ENCODE data around the gene PSMB7.

PSMB7 gene

DNA sequence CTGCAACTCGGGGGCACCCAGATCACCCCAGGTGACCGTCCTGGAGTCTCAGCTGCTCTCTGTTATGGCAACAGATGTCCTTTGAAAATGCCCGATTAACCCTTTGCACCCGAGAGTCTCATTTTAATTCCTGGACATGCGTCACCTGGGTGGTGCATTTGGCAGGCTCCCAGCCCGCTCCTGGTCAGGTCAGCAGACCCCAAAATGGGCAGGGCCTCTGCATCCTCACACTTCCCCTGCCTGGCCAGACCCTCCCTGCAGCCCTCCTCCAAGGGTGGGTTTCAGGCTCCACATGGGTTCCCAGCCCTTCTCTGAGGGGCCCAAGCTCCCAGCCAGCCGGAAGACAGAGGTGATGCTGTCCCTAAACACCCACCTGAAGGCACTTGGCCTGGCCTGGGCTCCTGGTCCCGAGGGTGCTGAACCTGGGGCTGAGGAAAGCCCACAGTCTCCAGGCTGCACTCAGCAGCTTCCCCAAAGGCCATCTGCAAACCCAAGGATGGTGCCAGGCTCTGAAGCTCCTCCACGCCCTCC is 69.4 kb downstream of the PSMB7 start:
- no peak for TF ChIP-seq CTCF (conservative IDR thresholded peaks at IDR 0.05; ENCODE audit: low read depth, low read length)
- H3K4me3 ChIP-seq (ENCODE audit: low read length) = no peak overlapping the region
- DNase-seq (ENCODE audit: low read depth) = no peak

DNA sequence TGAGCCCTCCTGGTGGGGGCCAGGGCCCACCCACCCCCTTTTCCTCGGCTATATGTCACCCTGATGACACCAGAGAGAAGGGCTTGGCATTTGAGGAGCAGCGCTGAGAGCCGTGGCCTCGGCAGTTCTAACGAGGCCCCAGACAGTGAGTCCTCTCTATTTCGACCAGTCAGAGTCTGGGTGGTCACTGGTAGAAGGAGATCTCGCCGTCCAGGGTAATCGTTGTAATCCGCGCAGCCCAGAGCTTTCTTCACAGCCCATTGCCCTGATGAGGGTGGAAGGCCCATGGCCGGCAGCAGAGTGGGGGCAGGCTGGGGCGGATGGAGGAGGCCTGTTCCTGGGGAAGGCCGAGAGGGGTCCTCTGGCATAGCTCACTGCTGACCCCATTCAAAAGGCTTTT is 70.2 kb downstream of the PSMB7 start:
- DNase-seq (ENCODE audit: low read depth) = no peak
- H3K4me3 ChIP-seq (ENCODE audit: low read length) = no peak overlapping the region
- no peak for TF ChIP-seq CTCF (conservative IDR thresholded peaks at IDR 0.05; ENCODE audit: low read depth, low read length)

- no peak for TF ChIP-seq CTCF (conservative IDR thresholded peaks at IDR 0.05; ENCODE audit: low read depth, low read length)
- no peak overlapping the region for H3K4me3 ChIP-seq (ENCODE audit: low read length)
- no peak for DNase-seq (ENCODE audit: low read depth)
Measured at GRCh38 chr9:124344291-124345050, 70.8 kb downstream of the PSMB7 start.

DNA sequence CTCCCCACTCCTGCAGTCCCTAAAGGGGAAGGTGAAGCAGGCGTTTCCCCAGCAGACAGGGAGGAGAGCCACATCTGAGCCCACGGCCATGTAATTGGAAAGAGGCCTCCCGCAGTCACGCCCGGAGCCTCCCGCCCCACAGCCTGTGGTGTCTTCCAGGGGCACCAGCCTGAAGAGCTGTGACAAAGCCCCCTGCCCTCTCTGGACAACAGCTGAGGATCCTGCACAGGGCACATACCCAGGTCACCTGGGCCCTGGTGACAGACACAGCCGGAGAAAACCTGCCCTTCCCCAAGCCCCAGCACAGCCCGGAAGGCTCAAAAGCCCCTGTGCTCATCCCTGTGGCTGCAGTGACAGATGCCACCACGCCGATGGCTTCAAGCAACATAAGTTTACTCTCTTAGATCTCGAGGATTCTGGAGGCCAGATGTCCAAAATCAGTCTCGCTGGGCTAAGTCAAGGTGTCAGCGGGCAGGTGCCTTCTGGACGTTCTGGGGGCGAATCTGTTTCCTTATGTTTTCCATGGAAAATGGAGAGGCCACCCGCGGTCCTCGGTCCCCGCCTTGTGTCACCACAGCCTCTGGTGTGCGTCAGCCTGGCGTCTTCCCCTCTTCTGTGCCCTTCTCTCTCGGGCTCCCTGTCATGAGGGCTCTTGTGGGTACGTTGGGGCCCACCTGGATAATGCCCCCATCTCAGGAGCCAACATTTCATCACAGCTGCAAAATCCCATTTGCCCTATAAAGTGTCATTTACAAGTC is 71.5 kb downstream of the PSMB7 start:
- H3K4me3 ChIP-seq (ENCODE audit: low read length) = no peak overlapping the region
- no peak for DNase-seq (ENCODE audit: low read depth)
- no peak for TF ChIP-seq CTCF (conservative IDR thresholded peaks at IDR 0.05; ENCODE audit: low read depth, low read length)

- peak; percentile 66 for DNase-seq (ENCODE audit: low read depth)
- no peak overlapping the region for H3K4me3 ChIP-seq (ENCODE audit: low read length)
- TF ChIP-seq CTCF (conservative IDR thresholded peaks at IDR 0.05; ENCODE audit: low read depth, low read length) = no peak
Measured at GRCh38 chr9:124342776-124343485, 72.3 kb downstream of the PSMB7 start.

GRCh38 chr9:124342402-124342775 is 72.9 kb downstream of the PSMB7 start:
- no peak overlapping the region for H3K4me3 ChIP-seq (ENCODE audit: low read length)
- no peak for DNase-seq (ENCODE audit: low read depth)
- no peak for TF ChIP-seq CTCF (conservative IDR thresholded peaks at IDR 0.05; ENCODE audit: low read depth, low read length)
